ENCODE measurements around the gene SDC4. TPM values are rescaled to one million over a fixed set of nuclear protein-coding genes. Genes with fewer than 3 reads are reported as not detected.

Gene SDC4
- polyA plus RNA-seq, 1 of the 3 experiments (the other 2 are of a cell fraction) = 131 TPM

DNA sequence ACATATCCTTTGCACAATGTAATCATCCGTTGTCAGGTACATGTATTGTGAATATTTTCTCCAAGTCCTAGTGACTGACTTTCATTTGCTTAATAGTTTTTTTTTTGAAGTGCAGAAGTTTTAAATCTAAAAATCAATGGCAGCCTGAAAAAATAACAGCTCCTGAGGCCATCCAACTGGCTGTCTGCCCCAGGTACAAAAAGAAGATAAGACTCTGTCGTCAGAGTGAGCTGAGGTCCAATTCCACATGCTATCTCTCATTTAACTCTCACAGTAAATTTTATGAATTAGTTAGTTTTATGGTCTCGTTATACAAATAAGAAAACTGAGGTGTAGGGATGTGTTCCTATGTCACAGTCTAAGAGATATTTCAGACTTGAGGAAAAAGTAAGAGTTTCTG, 72.9 kb downstream of the SDC4 start:
- Histone ChIP-seq H3K27ac (ENCODE audit: low read depth in 2 of 2, low read length in 1 of 2) (no peak overlapping the region), H3K9me3 (no peaks in the 10 kb centered on the region), H2AFZ (ENCODE audit: low read depth) (no peak overlapping the region), H3K4me3 (ENCODE audit: low read depth in 2 of 2, low read length in 1 of 2) (no peak overlapping the region), H3F3A (replicated peaks; ENCODE audit: insufficient read depth) (no peaks in the 10 kb centered on the region), H3K36me3 (replicated peaks in 1 of 2; ENCODE audit: control insufficient read depth in 1 of 2, insufficient read depth in 2 of 2, low read length in 1 of 2) (no peaks in the 10 kb centered on the region), H3K27me3 (ENCODE audit: insufficient read depth) (peaks cover 17% of the 10 kb centered on the region; the same call in 1 of the 2 replicates), H3K4me2 (no peak overlapping the region), H3K79me2 (ENCODE audit: insufficient read depth) (no peaks in the 10 kb centered on the region), H3K4me1 (ENCODE audit: control insufficient read depth in 1 of 2, insufficient read depth in 2 of 2, low read depth in 1 of 2, low read length in 1 of 2) (no peaks in the 10 kb centered on the region), H3K9ac (no peak overlapping the region), H4K20me1 (ENCODE audit: insufficient read depth) (no peaks in the 10 kb centered on the region), H3K9me2 (no peaks in the 10 kb centered on the region)
- POLR2A ChIA-PET = no interaction called here
- CTCF ChIA-PET = interaction anchor here (5.4 kb wide), 1 partner anchor 17 kb away, joined by 48 read pairs; no protein-coding TSS in a partner anchor
- no peak for DNase-seq
- no peak for TF ChIP-seq EZH2phosphoT487 (IDR thresholded peaks at IDR 0.05; ENCODE audit: borderline replicate concordance, low read depth)
- TF ChIP-seq, protein P1, sequence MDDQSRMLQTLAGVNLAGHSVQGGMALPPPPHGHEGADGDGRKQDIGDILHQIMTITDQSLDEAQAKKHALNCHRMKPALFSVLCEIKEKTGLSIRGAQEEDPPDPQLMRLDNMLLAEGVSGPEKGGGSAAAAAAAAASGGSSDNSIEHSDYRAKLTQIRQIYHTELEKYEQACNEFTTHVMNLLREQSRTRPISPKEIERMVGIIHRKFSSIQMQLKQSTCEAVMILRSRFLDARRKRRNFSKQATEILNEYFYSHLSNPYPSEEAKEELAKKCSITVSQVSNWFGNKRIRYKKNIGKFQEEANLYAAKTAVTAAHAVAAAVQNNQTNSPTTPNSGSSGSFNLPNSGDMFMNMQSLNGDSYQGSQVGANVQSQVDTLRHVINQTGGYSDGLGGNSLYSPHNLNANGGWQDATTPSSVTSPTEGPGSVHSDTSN (IDR thresholded peaks at IDR 0.05) = no peak
- no peak for TF ChIP-seq POLR2AphosphoS5 (IDR thresholded peaks at IDR 0.05; ENCODE audit: low read depth, low read length)
- no peak for TF ChIP-seq GABPA (IDR thresholded peaks at IDR 0.05; ENCODE audit: low read depth)
- no peak for TF ChIP-seq EP300 (IDR thresholded peaks at IDR 0.05; ENCODE audit: borderline replicate concordance in 1 of 2, low read depth in 1 of 2, low read length in 1 of 2)
- TF ChIP-seq, protein P2, sequence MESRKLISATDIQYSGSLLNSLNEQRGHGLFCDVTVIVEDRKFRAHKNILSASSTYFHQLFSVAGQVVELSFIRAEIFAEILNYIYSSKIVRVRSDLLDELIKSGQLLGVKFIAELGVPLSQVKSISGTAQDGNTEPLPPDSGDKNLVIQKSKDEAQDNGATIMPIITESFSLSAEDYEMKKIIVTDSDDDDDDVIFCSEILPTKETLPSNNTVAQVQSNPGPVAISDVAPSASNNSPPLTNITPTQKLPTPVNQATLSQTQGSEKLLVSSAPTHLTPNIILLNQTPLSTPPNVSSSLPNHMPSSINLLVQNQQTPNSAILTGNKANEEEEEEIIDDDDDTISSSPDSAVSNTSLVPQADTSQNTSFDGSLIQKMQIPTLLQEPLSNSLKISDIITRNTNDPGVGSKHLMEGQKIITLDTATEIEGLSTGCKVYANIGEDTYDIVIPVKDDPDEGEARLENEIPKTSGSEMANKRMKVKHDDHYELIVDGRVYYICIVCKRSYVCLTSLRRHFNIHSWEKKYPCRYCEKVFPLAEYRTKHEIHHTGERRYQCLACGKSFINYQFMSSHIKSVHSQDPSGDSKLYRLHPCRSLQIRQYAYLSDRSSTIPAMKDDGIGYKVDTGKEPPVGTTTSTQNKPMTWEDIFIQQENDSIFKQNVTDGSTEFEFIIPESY (IDR thresholded peaks at IDR 0.05; ENCODE audit: borderline replicate concordance, low read depth) = no peak
- TF ChIP-seq FOXM1 (IDR thresholded peaks at IDR 0.05; ENCODE audit: low read depth) = no peak
- no peak for TF ChIP-seq YY1 (IDR thresholded peaks at IDR 0.05; ENCODE audit: low read depth)
- 11% methylated on average over 3 of the region's 3 CpGs for WGBS (ENCODE audit: low lambda C conversion rate)

Other genes with a start within 250 kb of the SDC4 start
- gene KCNS1, start 247.3 kb downstream of the SDC4 start, polyA plus RNA-seq (2012; rRNA removed) = 0.07 and 0.13 TPM in 2 replicates
- 0.08 and 0.11 TPM in 2 replicates for gene WFDC5, start 233.2 kb downstream of the SDC4 start, polyA plus RNA-seq (2012; rRNA removed)
- gene WFDC12, start 224.0 kb downstream of the SDC4 start, polyA plus RNA-seq (2012; rRNA removed) = not detected in 2 replicates
- 0.12 TPM in 1 of 2 replicates, not detected in the other for gene PI3, start 173.5 kb downstream of the SDC4 start, polyA plus RNA-seq (2012; rRNA removed)
- not detected in 2 replicates for gene SEMG1, start 141.4 kb downstream of the SDC4 start, polyA plus RNA-seq (2012; rRNA removed)
- gene SEMG2, start 127.1 kb downstream of the SDC4 start, polyA plus RNA-seq (2012; rRNA removed) = not detected in 2 replicates
- gene SLPI, start 93.9 kb downstream of the SDC4 start, polyA plus RNA-seq (2012; rRNA removed) = not detected in 2 replicates
- not detected in 2 replicates for gene RBPJL, start 41.6 kb downstream of the SDC4 start, polyA plus RNA-seq (2012; rRNA removed)
- gene MATN4, start 40.1 kb downstream of the SDC4 start, polyA plus RNA-seq (2012; rRNA removed) = 0.13 and 0.16 TPM in 2 replicates
- gene SYS1, start 14.7 kb upstream of the SDC4 start, polyA plus RNA-seq (2012; rRNA removed) = 26.5 and 26.9 TPM in 2 replicates
- not detected in 2 replicates for gene TP53TG5, start 29.9 kb upstream of the SDC4 start, polyA plus RNA-seq (2012; rRNA removed)
- 22.4 and 24.5 TPM in 2 replicates for gene DBNDD2, start 59.9 kb upstream of the SDC4 start, polyA plus RNA-seq (2012; rRNA removed)
- 144 and 149 TPM in 2 replicates for gene PIGT, start 67.7 kb upstream of the SDC4 start, polyA plus RNA-seq (2012; rRNA removed)
- 0.21 TPM in 1 of 2 replicates, not detected in the other for gene WFDC2, start 121.3 kb upstream of the SDC4 start, polyA plus RNA-seq (2012; rRNA removed)
- gene SPINT3, start 167.2 kb upstream of the SDC4 start, polyA plus RNA-seq (2012; rRNA removed) = not detected in 2 replicates
- not detected in 2 replicates for gene WFDC6, start 191.1 kb upstream of the SDC4 start, polyA plus RNA-seq (2012; rRNA removed)
- gene EPPIN, start 199.0 kb upstream of the SDC4 start, polyA plus RNA-seq (2012; rRNA removed) = not detected in 2 replicates
- gene WFDC8, start 230.9 kb upstream of the SDC4 start, polyA plus RNA-seq (2012; rRNA removed) = not detected in 2 replicates